A673 (cell line): Measurements from ENCODE around the gene ARHGEF19.

ENCODE experiments used
- CTCF ChIP-seq: fragments of 300-800, 200-600 bp; sonication (generic); conservative IDR thresholded peaks from 2 replicates; pipeline ENCODE4 v1.5.1; 2017; ENCODE audit warnings: low read depth, mild to moderate bottlenecking, antibody characterized with exemption, low read length, moderate library complexity, mixed read lengths
- EZH2 ChIP-seq: fragments of 200-600 bp; sonication (generic); IDR thresholded peaks from 2 replicates; pipeline ENCODE4 v1.6.1; 2017; ENCODE audit warnings: borderline replicate concordance, low read depth, mild to moderate bottlenecking, mixed read lengths, antibody characterized with exemption, low read length; ENCODE audit not compliant: poor library complexity, severe bottlenecking

GRCh38 chr1:16233431-16233830 lies 21.0 kb upstream of the ARHGEF19 start:
- TF ChIP-seq CTCF, result no peak
- no peak for TF ChIP-seq EZH2
